ENCODE results near the gene KCNG3. TPM values are rescaled to one million over a fixed set of nuclear protein-coding genes. Genes with fewer than 3 reads are reported as not detected.

KCNG3 gene
- total RNA-seq, 4 donors from 2014 or later: 0.27 to 1.1 (median 0.74) TPM

- H3K36me3 ChIP-seq: no peaks in the 10 kb centered on the region
- no peaks in the 10 kb centered on the region for H3K4me1 ChIP-seq
- no peak for DNase-seq
- no peaks in the 10 kb centered on the region for H3K27me3 ChIP-seq
- H3K27ac ChIP-seq: no peak overlapping the region
- no peak overlapping the region for H3K4me3 ChIP-seq
- no peak for TF ChIP-seq POLR2A (IDR thresholded peaks at IDR 0.05)
- TF ChIP-seq CTCF (IDR thresholded peaks at IDR 0.05): no peak
- no peaks in the 10 kb centered on the region for H3K9me3 ChIP-seq
Observed at GRCh38 chr2:42438685-42439084, 55.1 kb downstream of the KCNG3 start.

- Histone ChIP-seq H3K27me3 (no peaks in the 10 kb centered on the region), H3K27ac (no peak overlapping the region), H3K9me3 (no peaks in the 10 kb centered on the region), H3K4me1 (no peaks in the 10 kb centered on the region), H3K36me3 (no peaks in the 10 kb centered on the region), H3K4me3 (no peak overlapping the region)
- DNase-seq: no peak
- TF ChIP-seq POLR2A (IDR thresholded peaks at IDR 0.05): no peak
- TF ChIP-seq CTCF (IDR thresholded peaks at IDR 0.05): no peak
Observed at GRCh38 chr2:42436370-42436769, 57.4 kb downstream of the KCNG3 start.

- no peaks in the 10 kb centered on the region for H3K4me1 ChIP-seq
- no peaks in the 10 kb centered on the region for H3K9me3 ChIP-seq
- H3K36me3 ChIP-seq: no peaks in the 10 kb centered on the region
- TF ChIP-seq POLR2A (IDR thresholded peaks at IDR 0.05) (no peak), CTCF (IDR thresholded peaks at IDR 0.05) (no peak)
- no peaks in the 10 kb centered on the region for H3K27me3 ChIP-seq
- no peak overlapping the region for H3K27ac ChIP-seq
- no peak overlapping the region for H3K4me3 ChIP-seq
- DNase-seq: no peak
Observed at GRCh38 chr2:42435628-42436027, 58.2 kb downstream of the KCNG3 start.

- TF ChIP-seq CTCF (IDR thresholded peaks at IDR 0.05) (no peak), POLR2A (IDR thresholded peaks at IDR 0.05) (no peak)
- Histone ChIP-seq H3K4me1 (no peaks in the 10 kb centered on the region), H3K4me3 (no peak overlapping the region), H3K36me3 (no peaks in the 10 kb centered on the region), H3K27me3 (no peaks in the 10 kb centered on the region), H3K9me3 (no peaks in the 10 kb centered on the region), H3K27ac (no peak overlapping the region)
- no peak for DNase-seq
Observed at GRCh38 chr2:42430188-42430587, 63.6 kb downstream of the KCNG3 start.

GRCh38 chr2:42429352-42429751 lies 64.4 kb downstream of the KCNG3 start:
- no peaks in the 10 kb centered on the region for H3K9me3 ChIP-seq
- no peaks in the 10 kb centered on the region for H3K27me3 ChIP-seq
- no peak overlapping the region for H3K4me3 ChIP-seq
- no peaks in the 10 kb centered on the region for H3K4me1 ChIP-seq
- no peaks in the 10 kb centered on the region for H3K36me3 ChIP-seq
- H3K27ac ChIP-seq: no peak overlapping the region
- no peak for DNase-seq
- TF ChIP-seq CTCF (IDR thresholded peaks at IDR 0.05) (no peak), POLR2A (IDR thresholded peaks at IDR 0.05) (no peak)

- Histone ChIP-seq H3K27ac (no peak overlapping the region), H3K36me3 (no peaks in the 10 kb centered on the region), H3K9me3 (no peaks in the 10 kb centered on the region), H3K4me3 (no peak overlapping the region), H3K27me3 (no peaks in the 10 kb centered on the region), H3K4me1 (no peaks in the 10 kb centered on the region)
- no peak for DNase-seq
- no peak for TF ChIP-seq POLR2A (IDR thresholded peaks at IDR 0.05)
- TF ChIP-seq CTCF (IDR thresholded peaks at IDR 0.05): no peak
Observed at GRCh38 chr2:42425697-42426096, 68.1 kb downstream of the KCNG3 start.

Data from Peyer's patch (tissue), 4 donors.